Measurements from ENCODE around the gene C13orf46. TPM values are rescaled to one million over a fixed set of nuclear protein-coding genes. Genes with fewer than 3 reads are reported as not detected.

The C13orf46 gene
- total RNA-seq, 1 experiment from 2014 or later: 1.4 TPM

GRCh38 chr13:113930671-113931637 lies 42.9 kb downstream of the C13orf46 start:
- no peak for TF ChIP-seq CTCF (IDR thresholded peaks at IDR 0.05; ENCODE audit: unreplicated experiment)
- H3K4me1 Mint-ChIP-seq (ENCODE audit: insufficient read depth, unreplicated experiment): peaks cover 20% of the 10 kb centered on the region
- H3K36me3 Mint-ChIP-seq (ENCODE audit: insufficient read depth, unreplicated experiment): peaks cover 7% of the 10 kb centered on the region
- no TSS peak for BruUV-seq (replicated peaks)
- ChIA-PET CTCF (no interaction called here), POLR2A (no interaction called here)
- H3K27ac Mint-ChIP-seq (ENCODE audit: low read depth, unreplicated experiment): no peak overlapping the region
- H3K9me3 Mint-ChIP-seq (ENCODE audit: unreplicated experiment): no peaks in the 10 kb centered on the region
- DNase-seq (ENCODE audit: unreplicated experiment): no peak
- H3K27me3 Mint-ChIP-seq (ENCODE audit: insufficient read depth, unreplicated experiment): peaks cover 10% of the 10 kb centered on the region
- intact Hi-C loops (cut with micrococcal nuclease): no loop called here
- H3K4me3 Mint-ChIP-seq (ENCODE audit: unreplicated experiment): no peak overlapping the region

- Mint-ChIP-seq H3K27ac (ENCODE audit: low read depth, unreplicated experiment) (no peak overlapping the region), H3K27me3 (ENCODE audit: insufficient read depth, unreplicated experiment) (peaks cover 10% of the 10 kb centered on the region), H3K4me3 (ENCODE audit: unreplicated experiment) (no peak overlapping the region), H3K4me1 (ENCODE audit: insufficient read depth, unreplicated experiment) (peaks cover 20% of the 10 kb centered on the region), H3K36me3 (ENCODE audit: insufficient read depth, unreplicated experiment) (peaks cover 7% of the 10 kb centered on the region), H3K9me3 (ENCODE audit: unreplicated experiment) (no peaks in the 10 kb centered on the region)
- DNase-seq (ENCODE audit: unreplicated experiment): no peak
- CTCF ChIA-PET: no interaction called here
- no peak for TF ChIP-seq CTCF (IDR thresholded peaks at IDR 0.05; ENCODE audit: unreplicated experiment)
- intact Hi-C loops (cut with micrococcal nuclease): no loop called here
- POLR2A ChIA-PET: no interaction called here
- no TSS peak for BruUV-seq (replicated peaks)
Observed at GRCh38 chr13:113929628-113930615, 44.0 kb downstream of the C13orf46 start.

GRCh38 chr13:113928685-113929627 lies 44.9 kb downstream of the C13orf46 start:
- ChIA-PET CTCF (no interaction called here), POLR2A (interaction anchor here (0.7 kb wide), 1 partner anchor 19 kb away, joined by 3 read pairs; no protein-coding TSS in a partner anchor)
- no peak overlapping the region for H3K27ac Mint-ChIP-seq (ENCODE audit: low read depth, unreplicated experiment)
- H3K9me3 Mint-ChIP-seq (ENCODE audit: unreplicated experiment): no peaks in the 10 kb centered on the region
- intact Hi-C loops (cut with micrococcal nuclease): no loop called here
- no TSS peak for BruUV-seq (replicated peaks)
- peaks cover 7% of the 10 kb centered on the region for H3K36me3 Mint-ChIP-seq (ENCODE audit: insufficient read depth, unreplicated experiment)
- H3K4me3 Mint-ChIP-seq (ENCODE audit: unreplicated experiment): peak overlapping the region; percentile 49
- H3K4me1 Mint-ChIP-seq (ENCODE audit: insufficient read depth, unreplicated experiment): peaks cover 20% of the 10 kb centered on the region
- no peak for TF ChIP-seq CTCF (IDR thresholded peaks at IDR 0.05; ENCODE audit: unreplicated experiment)
- H3K27me3 Mint-ChIP-seq (ENCODE audit: insufficient read depth, unreplicated experiment): peaks cover 10% of the 10 kb centered on the region
- DNase-seq (ENCODE audit: unreplicated experiment): peak; percentile 80
